T-helper 9 cell (primary cell): ENCODE results near the gene ZNF180.
"Not testable (repeated sequence)": the region's sequence is repeated elsewhere in the genome, so short reads cannot be mapped to it uniquely, and the experiment has no call there.

Source experiments
- DNase-seq: peaks from one replicate; pipeline ENCODE4 v3.0.0-alpha.2; 2020
- total RNA-seq, 2 donors: gene quantifications; one replicate each; lab custom pipeline; 2026; lab: John Stamatoyannopoulos, UW

ZNF180 gene
- total RNA-seq = 8.9 to 44.1 reads per million in 2 donors

GRCh38 chr19:44499962-44500949 lies at the start of gene ZNF180:
ZNF180 (minus strand) TSS chr19:44500522; CDS start chr19:44497334, 3,188 bp downstream.
- peak; percentile 95 for DNase-seq

DNA sequence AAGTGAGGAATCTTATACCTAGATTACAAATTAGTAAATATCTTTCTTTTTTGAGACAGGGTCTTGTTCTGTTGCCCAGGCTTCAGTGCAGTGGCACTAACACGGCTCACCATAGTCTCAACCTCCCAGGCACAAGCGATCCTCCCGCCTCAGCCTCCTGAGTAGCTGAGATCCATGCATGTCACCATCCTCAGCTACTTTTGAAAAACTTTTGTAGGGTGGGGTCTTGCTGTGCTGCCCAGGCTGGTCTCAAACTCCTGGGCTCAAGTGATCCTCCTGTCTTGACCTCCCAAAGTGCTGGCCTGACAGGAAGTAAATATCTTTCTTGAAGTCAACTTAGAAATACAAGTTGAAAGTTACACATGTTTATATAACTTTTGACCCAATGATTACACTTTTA lies 49.2 kb upstream of the ZNF180 start:
- DNase-seq = no peak

GRCh38 chr19:44548736-44549135 lies 48.4 kb upstream of the ZNF180 start:
- DNase-seq = no peak

GRCh38 chr19:44544031-44544430 lies 43.7 kb upstream of the ZNF180 start:
- DNase-seq = no peak

DNA sequence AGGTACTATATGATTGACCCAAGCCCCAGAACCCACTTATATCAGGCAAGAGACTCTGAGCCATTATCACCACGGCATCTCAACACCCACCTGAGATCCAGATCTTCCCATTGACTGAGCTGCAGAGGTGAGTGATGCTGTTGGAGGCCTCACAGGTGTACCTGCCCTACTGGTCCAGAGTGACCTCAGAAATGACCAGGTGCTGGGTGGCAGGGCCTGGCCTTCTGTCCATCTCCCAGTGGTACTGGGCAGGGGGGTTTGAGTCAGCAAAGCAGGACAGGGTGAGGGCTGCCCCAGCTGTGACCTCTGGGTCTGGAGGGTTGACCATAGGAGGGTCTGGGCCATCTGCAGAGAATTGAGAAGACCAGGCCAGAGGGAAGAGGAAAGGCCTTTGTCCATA lies 42.3 kb upstream of the ZNF180 start:
- DNase-seq = no peak

DNA sequence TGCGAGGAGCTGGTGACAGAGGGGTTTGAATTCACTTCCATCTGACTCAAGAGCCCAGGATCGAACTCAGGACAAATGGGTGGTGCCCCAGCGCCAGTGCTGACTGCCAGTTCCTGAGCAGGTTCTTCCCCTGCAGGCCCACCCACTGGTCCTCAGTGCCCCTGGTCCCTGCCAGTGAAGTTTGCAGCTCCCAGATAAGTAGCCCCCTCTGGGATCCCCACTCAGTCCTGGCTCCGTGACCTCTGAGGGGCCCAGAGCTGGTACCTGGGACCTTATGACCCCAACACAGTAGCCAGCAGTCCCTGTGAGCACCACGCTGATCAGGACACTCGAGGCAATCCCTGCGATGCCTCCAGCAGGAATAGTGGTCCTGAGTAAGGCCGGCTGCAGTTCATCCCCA lies 40.4 kb upstream of the ZNF180 start:
- no peak for DNase-seq

DNA sequence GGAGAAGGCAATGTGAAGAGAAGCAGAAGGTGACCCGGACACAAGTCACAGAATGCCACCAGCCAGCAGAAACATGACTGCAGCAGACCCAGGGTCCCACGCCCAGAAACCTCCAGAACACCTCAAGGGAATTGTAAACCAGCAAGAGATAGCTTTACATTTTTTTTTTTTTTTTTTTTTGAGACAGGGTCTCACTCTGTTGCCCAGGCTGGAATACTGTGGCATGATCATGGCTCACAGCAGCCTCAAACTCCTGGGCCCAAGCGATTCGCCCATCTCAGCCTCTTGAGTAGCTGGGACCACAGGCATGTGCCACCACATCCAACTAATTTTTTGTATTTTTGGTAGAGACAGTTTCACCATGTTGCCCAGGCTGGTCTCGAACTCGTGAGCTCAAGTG lies 39.7 kb upstream of the ZNF180 start:
- no peak for DNase-seq

GRCh38 chr19:44539236-44539826 lies 39.0 kb upstream of the ZNF180 start:
- no peak for DNase-seq

GRCh38 chr19:44535361-44535760 lies 35.0 kb upstream of the ZNF180 start:
- DNase-seq = not testable (repeated sequence)

GRCh38 chr19:44532819-44533218 lies 32.5 kb upstream of the ZNF180 start:
- no peak for DNase-seq

GRCh38 chr19:44530777-44531176 lies 30.5 kb upstream of the ZNF180 start:
- no peak for DNase-seq

DNA sequence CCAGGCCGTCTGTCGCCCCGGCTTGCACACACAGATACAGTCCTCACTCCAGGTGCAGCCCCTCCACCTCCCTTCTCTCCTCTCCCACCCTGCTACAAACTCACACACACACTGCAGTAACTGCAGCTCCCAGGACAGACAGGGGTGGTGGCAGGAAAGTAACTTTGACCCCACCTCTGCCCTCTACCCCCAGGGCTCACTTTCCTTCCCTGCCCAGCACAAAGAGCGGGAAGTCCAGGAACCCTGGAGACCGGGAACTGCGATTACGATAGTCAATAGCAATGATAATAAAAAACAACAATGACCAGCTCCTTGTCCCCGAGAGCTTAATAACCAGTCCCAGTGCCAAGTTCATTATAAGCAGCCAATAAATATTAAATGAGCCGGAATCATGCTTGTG lies 29.2 kb upstream of the ZNF180 start, which contains the start of gene CEACAM20:
CEACAM20 (minus strand) TSS at position 140 of the 400 bp plus-strand sequence. CDS start 166 bp downstream, outside the sequence.
- no peak for DNase-seq

- no peak for DNase-seq
Observed at GRCh38 chr19:44527554-44527953, 27.2 kb upstream of the ZNF180 start.

GRCh38 chr19:44525721-44526430 lies 25.6 kb upstream of the ZNF180 start:
- DNase-seq = no peak

DNA sequence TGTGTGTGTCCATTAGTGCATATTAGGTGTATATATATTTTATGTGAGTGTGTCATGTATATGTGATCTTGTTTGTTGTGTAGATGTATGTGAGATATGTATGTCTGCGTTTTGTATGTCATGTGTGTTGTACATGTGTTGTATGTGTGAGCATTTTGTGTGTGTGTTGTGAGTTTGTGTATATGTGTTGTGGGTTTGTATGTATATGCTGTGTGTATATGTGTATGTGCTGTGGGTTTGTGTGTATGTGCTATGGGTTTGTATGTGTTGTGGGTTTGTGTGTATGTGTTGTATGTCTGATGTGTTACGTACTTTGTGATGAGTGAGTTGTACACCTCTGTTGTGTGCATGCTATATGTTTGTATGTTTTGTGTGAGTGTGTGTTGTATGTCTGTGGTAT lies 21.0 kb upstream of the ZNF180 start:
- DNase-seq = no peak

DNA sequence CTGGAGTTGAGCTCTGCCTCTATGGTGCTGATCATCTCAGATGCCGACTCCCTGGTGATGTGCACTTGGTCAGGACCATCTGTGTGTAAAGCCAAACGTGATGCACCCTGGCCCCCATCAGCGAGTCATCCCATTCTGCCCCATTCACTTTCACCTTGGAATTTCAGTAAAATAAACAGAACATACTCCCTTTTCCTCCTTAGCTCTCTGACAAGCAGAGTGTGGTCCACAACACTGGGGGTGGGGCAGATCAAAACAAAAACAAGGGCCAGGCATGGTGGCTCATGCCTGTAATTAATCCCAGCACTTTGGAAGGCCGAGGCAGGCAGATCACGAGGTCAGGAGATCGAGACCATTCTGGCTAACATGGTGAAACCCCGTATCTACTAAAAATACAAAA lies 16.8 kb upstream of the ZNF180 start:
- DNase-seq = no peak

DNA sequence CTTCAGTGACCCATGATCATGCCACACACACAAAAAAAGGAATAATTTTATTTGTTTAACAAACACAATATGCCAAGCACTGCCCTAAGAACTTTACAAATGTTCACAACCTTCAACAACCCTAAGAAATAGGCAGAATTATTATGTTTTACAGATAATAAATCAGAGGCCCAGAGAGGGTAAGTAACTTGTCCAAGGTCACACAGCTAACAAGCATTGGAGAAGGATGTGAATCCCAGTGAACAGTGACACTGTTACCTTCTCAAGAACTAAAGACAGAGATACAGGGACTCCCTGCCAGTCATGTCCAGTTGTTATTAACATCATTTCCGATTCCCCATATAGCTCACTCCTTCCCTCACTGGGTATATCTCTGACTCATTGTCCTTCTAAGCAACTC lies 15.6 kb upstream of the ZNF180 start:
- DNase-seq = no peak

DNA sequence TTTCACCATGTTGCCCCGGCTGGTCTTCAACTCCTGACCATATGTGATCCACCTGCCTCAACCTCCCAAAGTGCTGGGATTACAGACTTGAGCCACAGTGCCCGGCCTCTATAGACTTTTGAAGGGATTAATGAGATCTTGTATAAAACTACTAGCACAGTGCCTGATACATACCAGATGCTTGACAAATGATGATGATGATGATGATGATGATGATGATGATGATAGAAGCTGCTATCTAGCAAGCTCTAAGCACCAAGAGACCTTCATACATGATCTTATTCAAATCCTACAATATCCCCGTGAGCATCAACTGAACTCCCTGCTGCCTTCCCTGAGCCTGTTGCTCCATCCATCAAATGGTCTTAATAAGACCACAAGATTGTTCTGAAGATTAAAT lies 14.7 kb upstream of the ZNF180 start:
- DNase-seq = no peak

DNA sequence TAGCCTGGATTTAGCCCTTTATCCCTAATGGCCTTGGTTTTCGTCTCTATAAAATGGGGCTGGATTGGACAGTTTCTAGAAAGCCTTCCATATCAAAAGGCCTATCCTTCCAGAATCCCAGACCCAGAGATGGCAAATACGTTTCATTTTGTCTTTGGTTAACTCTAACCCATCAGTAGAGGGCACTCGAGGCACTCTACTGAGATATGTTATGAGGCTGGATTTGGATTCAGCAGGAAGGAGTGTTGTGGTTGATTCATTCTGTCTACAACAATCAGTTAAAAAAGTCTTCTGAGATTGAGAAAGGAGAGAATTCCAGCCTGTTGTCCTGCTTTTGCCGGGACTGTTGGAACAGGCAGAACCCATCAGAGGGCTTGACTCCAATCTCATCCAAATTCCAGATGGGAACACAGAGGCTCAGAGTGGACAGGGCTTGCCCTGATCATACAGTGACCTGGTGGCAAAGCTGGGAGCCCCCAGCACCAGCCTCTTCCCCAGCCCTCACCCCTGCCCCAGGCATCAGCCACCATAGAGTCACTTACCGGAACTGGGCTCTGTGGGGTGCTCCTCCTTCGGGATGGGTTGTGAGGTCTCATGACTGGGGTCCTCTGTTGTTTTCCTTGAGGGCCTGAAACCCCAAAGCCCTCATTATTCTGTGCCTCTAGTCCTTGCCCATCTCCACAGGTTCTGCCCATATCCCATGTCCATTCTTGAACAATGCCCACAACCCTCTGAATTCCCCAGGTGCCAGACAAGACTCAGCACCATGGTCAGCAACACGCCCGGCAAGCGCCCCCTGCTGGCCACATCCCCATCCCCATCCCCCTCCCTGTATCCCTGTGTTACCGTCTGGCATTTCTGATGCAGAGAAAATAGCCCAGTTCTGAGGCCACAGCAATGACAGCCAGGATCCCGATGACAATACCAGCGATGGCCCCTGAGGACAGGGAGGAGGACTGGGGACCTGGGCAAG lies 12.3 kb upstream of the ZNF180 start:
- no peak for DNase-seq

- no peak for DNase-seq
Observed at GRCh38 chr19:44509478-44509877, 9.2 kb upstream of the ZNF180 start.

DNA sequence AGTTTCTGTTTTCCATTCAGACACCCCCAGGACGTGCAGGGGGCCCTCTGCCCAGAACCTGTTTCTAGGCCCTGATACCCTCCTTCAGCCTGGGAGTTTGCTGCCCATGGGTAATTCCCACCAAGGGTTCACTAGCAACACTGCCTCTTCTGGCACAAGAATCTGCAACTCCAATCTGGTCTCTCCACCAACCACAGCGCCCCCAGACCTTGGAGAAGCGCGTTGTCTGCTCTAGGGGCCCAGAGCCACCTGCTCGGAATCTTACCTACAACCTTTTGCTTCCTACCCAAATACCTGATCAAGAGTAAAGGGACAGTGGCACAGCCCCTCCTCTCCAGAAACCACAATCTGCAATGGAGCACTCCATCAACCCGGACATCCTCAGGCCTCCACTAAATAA lies 763 bp downstream of the ZNF180 start:
- no peak for DNase-seq

- no peak for DNase-seq
Observed at GRCh38 chr19:44498988-44499387, 1.3 kb downstream of the ZNF180 start.
